DOHH2 (cell line): Measurements from ENCODE around the gene CGNL1.

ENCODE experiments used
- CTCF ChIP-seq: fragments of 200-600 bp; sonication (generic); IDR thresholded peaks from one replicate; pipeline ENCODE4 v1.5.1; 2014; ENCODE audit warnings: antibody characterized with exemption, mild to moderate bottlenecking, low read depth, low read length; ENCODE audit not compliant: poor library complexity, severe bottlenecking
- EZH2phosphoT487 ChIP-seq: fragments of 200-600 bp; sonication (generic); IDR thresholded peaks from 2 replicates; pipeline ENCODE4 v1.6.1; 2017; ENCODE audit warnings: borderline replicate concordance, mild to moderate bottlenecking, antibody characterized with exemption, low read length, moderate library complexity, mixed read lengths

- TF ChIP-seq CTCF (no peak), EZH2phosphoT487 (no peak)
Measured at GRCh38 chr15:57364282-57365007, 11.9 kb upstream of the CGNL1 start.
